Smooth muscle cell of the brain vasculature (primary cell): Measurements from ENCODE around the gene ZP1.

Experiments used
- DNase-seq: peaks from one replicate; pipeline ENCODE4 v3.0.0-alpha.2; 2012; ENCODE audit warnings: low read depth, low spot score

The ZP1 gene

DNA sequence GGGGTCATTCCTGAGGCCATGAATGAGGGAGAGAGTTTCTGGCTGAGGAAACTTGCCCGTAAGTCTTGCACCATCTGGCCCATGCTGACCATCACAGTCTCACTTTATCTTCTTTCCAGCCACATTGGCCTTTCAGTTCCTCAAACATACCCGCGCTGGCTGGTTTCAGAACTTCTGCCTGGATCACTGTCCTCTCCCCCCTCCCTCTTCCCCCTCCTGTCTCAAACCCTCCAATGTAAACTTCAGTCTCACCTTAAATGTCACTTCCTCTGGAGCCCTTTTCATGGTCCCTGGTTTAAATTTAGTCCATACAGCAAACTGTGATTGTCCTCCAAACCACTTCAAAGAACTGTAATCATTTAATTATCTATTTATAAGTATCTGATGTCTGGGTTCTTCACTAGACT lies 42.9 kb downstream of the ZP1 start:
- no peak for DNase-seq

DNA sequence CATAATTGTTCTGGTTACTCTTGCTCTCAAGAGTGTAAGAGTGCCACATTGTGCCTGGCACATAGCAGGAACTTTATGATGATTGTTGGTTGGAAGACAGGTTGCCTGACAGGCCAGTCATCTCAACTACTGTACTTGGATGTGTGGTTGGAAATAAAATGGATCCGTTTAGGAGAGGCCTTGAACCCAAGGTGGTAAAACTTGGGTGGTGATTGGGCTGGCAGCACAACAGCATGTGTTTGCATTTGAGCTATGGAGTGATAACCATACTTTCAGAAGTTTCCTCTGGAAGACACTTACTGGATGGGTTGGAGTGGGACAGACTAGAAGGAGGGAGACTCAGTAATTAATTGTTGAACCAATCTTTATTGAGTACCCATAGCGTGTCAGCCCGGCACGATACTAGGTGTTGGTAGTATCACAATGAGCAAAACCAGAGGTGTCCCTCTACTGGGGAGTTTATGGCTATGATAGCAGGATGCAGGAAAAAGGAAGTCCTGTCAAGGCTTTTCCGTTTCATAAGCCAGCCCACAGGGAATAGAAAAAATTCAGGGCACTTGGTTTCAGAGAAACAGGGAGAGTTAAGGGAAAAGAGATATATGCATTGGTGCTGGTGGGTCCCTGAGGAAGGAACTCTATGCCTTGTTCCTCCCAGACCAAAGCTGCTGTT lies 43.5 kb downstream of the ZP1 start:
- no peak for DNase-seq

DNA sequence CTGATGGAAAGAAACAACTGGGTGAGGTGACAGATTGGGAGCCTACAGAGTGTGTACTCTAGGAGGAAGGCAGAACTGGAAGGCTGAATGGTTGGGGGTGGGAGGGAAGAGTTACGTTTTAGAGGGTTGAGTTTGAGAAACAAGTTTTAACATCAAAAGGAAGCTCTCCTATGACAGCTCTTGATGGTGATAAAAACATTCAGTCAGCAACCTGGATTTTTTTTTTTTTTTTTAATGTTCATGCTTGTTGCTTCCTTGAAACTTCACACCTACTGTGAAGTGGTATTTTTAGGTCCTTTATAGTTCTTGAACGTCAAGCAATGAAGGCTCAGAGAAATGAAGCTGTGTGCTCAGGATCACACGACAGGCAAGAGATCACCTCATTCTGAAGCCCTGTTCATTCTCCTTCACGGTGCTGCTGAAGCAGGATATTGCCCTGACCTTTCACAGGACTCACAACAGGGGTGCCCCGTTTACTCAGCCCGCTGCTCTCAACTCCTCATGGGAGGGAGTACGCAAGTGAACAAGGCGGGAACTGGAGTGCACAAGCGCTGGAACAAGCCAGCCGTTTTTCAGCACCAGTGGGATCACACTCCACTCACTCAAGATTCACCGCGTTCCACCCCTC lies 45.0 kb downstream of the ZP1 start:
- peak; percentile 86 for DNase-seq

DNA sequence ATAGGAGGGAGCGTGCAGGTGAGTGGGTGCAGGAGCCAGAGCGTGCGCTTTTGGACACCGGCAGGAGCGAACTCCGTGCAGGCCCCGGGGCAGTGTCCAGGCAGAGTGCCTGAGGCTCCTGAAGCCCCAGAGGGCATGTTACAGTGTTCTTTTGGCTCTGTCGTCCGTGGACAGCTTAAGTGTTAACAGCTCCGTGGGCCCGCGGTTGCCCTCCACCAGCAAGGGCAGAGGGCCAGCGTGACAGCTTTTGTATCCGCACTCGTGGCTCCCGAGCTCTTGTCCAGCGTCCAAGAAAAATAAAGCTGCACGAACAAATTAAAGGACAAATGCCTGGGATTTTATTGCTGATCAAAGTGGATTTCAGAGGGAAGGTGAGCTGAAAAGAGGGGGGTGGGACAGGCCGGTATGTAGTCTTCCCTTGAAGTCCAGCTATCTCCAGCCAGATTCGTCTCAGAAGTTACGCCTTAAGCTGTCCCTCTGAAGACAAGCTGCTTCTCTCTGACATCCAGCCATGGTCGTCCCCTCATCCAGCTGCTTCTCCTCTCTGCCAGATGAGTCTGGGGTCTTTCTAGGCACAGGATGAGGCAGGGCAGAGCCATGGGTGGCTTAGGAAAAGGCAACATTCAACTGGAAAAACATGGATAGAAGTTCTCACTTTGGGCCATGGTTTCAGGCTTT lies 45.6 kb downstream of the ZP1 start:
- no peak for DNase-seq

DNA sequence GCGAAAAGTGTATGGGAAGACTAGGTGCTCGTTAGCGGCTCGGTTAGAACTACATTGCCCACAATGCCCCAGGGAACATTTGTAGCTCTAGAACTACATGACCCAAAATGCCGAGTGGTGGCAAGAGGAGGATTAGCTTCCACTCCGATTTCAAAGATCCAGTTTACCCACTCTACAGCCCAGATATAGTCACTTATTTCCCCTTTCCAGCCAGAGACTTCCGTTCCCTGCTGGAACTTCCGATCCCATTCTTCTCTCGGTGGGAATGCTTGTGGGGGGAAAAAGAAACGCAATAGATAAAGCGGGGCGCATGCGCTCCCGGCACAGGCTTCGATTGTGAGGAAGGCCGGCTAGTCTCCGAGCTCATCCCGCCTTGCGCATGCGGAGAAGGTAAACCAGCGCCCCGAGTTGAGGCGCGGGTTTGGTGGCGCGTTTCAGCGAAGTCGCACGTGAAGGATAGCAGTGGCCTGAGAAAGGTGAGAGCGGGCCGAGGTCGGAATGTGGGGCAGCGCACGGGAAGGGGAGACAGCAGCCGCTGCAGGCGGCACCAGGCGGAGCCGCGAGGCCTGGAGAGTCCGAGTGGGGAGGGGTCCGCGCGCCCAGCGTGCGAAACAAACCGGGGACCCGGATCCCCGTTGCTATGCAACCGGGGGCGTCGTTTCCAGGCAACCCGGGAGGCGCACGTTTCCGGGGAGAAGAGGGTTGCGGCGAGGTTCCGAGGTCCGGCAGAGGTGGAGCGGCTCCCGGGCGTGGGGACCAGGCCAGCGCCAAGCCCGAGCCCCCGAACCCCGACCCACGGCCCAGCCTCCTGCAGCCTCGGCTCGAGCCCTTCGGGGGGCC lies 46.7 kb downstream of the ZP1 start, which contains the start of gene TMEM109:
TSS of gene TMEM109 (plus strand) at position 366 of the 840 bp plus-strand sequence. CDS start 5,536 bp downstream, outside the sequence.
- DNase-seq, result peak; percentile 73

DNA sequence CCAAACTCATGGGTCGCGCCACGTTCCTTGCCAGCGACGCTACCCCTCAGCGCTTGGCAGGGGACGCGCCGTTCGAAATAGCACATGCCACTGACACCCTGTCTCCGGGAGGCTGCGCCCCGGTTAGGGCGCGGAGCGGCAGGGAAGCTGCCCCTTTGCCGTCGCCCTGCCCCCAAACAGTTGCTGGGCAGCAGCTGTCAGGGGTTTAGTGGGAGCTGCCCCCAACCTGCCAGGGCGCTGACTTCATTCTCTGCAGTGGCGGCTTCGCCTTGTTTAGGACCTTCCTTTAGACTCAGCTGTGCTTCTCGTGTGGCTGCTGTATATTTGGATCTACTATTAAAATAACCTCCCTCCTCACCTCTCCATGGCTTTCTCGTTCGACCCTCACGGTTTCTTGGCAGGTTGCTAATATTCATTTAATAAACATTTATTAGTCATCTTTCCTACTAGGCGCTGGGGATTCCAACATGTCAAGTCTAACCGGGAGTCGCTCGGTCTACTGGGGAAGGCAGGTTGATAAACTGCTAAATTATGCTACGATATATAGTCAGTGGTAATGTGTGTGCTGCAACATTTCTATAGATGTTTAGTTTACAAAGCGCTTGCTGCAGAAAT lies 47.4 kb downstream of the ZP1 start:
- no peak for DNase-seq

DNA sequence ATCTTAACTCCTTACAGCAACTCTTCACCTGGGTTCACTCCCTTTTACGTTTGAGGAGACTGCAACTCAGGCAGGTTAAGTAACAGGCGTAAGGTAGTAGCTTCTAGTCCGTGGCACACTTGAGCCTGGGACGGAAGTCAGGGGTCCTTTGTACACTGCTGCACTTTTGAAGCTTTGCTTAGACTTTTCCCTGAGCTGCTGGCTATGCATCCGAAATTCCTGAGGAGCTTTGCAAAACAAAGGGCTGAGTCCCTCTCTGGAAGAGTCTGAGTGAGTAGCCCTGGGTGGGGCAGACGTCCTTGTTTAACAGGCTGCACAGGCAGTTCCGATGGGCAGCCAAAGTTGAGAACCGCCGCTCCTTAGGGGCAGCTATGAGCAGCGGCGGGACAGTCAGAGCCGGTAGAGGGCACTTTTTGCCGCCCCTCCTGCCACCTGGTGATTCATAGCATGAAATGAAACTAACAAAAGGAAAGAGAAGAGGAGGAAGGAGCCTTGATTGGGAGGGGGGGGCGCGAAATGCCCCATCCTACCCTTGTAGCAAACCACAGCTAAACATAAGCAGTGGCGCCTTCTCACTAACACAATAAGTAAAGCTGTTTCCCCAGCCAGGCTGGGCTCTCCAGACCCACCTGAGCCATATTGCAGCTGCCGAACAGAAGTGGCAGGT lies 48.0 kb downstream of the ZP1 start:
- no peak for DNase-seq

DNA sequence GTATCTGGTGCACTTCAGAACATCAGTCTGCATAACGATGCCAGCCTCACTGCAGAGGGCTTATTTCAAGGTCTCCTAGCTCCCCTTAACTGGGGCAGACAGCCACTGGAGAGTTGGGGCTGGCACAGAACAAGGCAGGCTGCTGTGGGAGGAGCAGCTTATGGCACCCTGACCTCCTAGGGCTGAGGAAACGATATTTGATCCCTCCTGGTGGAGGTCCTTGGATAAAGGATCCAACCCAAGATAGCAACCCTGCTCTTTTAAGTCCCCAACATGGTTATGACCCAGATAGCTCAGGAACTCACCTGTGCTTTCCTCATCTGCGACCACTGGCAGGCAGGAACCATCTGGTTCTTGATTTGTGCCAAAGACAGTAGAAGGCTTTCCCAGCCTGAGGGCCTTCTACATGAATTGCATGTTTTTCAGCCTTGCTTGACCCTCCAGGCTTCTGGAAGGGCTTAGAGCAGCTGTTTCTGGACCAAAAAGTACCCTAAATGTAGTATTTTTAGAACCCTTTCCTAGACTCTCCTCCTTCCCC lies 49.4 kb downstream of the ZP1 start:
- DNase-seq, result no peak

DNA sequence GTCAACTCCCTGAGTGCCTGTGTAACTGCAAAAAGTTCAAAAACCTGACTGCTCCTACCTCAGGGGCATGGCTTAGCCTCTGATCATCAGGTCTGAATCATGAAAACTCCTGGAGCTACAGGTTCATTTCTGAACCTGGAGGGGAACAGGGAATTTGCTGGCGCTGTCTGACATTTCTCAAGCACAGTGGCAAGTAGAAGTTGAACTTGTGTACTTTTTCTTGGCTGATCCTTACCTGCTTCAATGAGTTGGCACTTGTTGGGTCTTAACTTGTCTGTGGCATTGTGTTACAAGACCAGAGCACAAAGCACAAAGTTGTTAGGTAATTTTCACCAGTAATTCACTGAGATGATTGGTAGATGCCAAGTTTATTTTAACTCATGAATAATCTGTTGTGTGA lies 49.9 kb downstream of the ZP1 start:
- DNase-seq, result no peak

DNA sequence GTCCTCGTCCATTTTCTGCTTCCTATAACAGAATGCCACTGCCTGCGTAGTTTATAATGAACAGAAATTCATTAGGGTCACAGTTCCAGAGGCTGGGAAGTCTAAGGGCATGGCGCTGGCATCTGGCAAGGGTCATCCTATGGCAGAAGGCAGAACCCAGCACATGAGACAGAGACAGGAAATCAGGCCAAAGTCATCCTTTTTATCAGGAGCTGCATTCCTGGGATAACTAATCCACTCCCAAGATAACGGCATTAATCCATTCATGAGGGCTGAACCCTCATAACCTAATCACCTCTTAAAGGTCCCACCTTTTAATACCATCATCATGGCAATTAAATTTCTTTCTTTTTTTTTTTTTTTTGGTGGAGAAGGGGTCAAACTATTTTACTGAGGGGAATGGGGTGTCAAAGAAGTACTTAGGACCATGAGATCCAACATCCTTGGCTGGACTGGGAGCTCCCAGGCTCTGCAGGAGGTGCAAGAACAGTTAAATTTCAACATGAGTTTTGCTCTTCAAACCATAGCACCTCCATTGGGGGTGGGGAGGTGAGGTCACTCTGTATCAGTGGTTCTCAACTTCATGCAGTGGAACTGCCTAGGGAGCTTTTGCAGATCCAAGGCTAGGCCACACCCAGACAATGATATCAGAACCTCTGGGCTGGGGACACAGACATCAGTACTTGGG lies 51.1 kb downstream of the ZP1 start:
- DNase-seq, result no peak

DNA sequence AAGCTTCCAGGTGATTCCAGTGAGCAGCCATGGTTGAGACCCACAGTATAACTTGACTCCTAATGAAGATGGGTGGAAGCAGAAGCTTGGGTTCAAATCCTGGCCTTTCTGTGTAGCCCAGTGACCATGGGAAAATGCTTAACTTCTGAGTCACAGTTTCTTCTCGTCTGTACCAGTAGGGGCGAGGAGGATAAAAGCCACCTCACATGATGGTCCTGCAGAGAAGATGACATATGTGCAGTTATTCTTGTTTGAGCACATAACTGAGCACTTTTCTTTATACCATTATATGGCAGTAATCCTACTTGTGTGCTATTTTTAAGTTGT lies 51.6 kb downstream of the ZP1 start:
- DNase-seq, result no peak

DNA sequence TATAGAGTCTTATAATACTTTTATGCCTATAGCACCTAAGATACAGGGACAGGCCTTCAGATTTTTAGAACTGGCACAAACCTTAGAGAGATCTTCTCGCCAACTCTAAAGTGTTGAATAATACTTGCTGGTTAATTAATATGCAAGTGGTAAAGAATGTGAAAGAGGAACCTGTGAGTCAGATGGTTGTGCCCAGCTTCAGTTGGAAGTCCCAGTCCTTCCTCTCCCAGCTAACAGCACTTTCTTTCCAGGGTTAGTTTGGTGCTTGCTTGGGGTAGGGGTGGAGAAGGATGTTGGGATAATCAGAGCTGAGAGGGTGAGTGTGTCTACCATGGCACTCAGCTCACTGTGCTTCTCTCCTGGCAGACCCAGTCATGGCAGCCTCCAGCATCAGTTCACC lies 52.0 kb downstream of the ZP1 start:
- no peak for DNase-seq

DNA sequence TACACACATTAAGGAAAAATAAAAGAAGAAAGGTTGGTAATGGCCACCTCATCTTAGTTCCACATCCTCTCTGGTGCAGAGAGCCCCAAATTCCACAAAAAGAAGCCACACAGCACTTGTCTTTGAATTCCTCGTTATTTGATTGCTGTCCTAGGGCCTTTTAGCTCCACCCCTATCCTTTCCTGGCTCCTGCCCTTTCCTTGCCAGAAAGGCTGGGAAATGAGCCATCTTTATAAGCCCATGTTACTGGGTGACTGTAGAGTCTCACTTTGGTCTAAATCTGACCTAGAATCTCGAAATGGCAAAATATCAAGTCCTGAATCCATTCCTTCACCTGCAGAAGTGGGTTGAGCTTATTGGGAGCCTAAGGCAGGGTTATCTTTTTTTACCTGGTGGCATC lies 52.6 kb downstream of the ZP1 start:
- DNase-seq, result no peak

DNA sequence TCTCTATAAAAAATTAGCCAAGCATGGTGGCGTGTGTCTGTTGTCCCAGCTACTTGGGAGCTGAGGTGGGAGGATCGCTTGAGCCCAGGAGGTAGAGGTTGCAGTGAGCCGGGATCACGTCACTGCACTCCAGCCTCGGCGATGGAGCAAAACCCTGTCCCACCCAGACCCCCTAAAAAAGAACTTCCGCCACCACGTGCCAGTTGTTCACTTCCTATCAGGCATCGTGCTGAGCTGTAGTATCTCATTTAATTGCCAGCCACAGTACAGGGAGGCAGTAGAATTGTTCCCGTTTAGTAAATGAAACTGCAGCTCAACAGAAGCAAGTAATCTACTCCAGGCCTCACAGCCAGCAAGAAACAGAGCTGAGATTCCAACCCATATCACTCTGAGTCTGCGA lies 53.9 kb downstream of the ZP1 start:
- DNase-seq, result no peak

DNA sequence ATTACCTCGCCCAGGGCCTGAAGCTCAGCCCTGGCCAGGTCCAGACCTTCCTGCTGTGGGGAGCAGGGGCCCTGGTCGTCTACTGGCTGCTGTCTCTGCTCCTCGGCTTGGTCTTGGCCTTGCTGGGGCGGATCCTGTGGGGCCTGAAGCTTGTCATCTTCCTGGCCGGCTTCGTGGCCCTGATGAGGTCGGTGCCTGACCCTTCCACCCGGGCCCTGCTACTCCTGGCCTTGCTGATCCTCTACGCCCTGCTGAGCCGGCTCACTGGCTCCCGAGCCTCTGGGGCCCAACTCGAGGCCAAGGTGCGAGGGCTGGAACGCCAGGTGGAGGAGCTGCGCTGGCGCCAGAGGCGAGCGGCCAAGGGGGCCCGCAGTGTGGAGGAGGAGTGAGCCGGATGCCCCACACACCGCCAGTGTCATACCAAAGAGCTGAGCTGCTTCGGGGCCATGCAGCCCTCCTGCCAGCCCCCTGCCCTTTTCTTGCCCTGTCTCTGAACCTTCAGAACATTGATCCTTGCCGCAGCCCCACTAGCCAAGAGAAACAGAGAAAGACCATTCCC lies 54.5 kb downstream of the ZP1 start:
- DNase-seq, result no peak

DNA sequence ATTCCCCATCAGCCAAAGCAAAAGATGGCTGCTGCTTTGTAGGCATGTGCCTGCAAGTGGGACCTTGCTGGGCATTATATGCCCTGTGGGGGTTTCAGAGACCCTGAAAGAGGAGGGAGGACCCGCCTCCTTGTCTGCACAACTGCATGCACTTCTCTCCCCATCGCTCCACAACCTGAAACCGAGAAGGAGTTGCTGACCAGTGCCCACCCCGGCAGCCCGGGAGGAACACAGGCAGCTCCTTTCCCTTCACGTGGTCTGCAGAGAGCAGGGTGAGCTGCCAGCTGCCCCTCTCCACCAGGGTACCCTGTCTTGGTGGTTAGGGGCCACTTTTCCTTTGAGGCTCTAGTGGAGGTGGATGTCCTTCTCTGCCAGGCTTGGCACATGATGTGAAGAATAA lies 55.6 kb downstream of the ZP1 start:
- DNase-seq, result no peak

DNA sequence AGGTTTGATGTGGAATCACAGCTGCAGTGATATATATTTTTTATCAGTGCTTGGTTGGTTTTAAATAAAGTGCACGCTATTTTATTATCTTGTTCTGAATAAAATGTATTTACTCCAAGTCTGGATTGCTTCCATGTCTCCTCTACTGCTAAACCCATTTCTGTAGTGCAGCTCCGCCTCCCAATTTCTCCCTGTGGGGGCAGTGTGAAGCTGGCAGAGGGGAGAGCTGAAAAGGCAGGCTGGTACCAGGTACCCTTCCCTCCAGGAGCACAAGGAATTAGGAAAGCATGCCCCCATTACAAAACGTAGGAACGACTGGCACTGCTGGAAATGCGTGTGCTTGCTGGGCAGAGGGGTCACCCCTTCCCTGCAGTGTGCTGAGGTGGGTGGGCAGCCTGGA lies 56.0 kb downstream of the ZP1 start:
- no peak for DNase-seq

DNA sequence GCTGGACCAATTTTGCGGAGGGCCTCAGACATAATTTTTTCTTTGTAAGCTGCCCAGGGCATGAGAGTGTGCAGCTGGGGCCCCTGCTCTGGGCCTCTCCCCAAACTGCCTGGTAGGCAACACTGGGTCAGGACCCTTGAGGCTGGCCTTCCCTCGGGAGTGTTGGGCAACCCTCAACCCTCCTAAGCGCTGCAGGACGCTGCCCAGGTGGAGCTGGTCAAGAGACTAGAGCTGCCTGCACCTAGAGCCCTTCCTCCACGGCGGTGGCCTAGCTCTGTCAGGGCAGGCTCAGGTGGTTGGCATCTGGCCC lies 56.4 kb downstream of the ZP1 start:
- no peak for DNase-seq

DNA sequence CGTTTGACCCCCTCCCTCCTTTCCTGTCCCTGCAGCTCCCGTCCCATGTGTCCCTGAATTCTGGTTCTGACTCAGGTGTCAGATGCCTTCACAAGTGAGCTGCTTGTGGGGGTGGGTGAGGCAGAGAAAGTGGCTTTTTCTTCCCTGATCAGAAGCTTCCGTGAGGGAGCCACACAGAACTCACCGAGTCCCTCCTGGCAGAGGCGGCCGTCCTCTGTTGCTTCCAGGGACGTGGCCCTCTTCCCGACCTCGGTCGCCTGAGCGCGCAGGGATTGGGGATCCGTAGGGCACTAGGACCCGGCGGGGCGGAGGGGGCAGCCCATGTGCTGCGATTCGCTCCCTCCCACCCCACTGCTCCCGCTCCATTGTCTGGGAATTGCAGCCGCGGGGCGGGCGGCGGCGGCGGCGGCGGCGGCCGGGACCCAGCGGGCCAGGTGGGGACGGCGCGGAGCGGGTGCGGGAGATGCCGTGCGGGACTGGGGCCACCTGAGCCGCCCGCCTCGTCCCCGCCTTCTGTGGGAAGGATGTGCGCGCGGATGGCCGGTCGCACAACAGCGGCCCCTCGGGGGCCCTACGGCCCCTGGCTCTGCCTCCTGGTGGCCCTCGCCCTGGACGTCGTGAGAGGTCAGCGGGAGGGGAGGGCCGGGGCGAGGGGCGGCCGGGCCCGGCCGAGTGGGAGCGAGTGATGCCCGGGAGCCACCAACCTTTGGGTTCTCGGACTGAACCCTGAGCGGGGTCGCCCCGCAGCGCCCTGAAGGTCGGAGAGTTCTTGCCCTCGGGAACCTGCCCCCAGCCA lies 57.0 kb downstream of the ZP1 start, which contains the start of gene TMEM132A:
TSS of gene TMEM132A (plus strand) at position 351 of the 796 bp plus-strand sequence. CDS start at position 525, 174 bp downstream.
- DNase-seq, result no peak
